Activated CD4-positive, CD25-positive, alpha-beta regulatory T cell treated with anti-CD3 and anti-CD28 coated beads, Interleukin-2, amount 50 U/mL, for 16 hours (primary cell): Measurements from ENCODE around the gene SMG1.
"Not testable (repeated sequence)": the region's sequence is repeated elsewhere in the genome, so short reads cannot be mapped to it uniquely, and the experiment has no call there.

Source experiments
- DNase-seq: peaks from one replicate; pipeline ENCODE4 v3.0.0-alpha.2; 2020; ENCODE audit warnings: low read depth, low spot score

SMG1 gene

DNA sequence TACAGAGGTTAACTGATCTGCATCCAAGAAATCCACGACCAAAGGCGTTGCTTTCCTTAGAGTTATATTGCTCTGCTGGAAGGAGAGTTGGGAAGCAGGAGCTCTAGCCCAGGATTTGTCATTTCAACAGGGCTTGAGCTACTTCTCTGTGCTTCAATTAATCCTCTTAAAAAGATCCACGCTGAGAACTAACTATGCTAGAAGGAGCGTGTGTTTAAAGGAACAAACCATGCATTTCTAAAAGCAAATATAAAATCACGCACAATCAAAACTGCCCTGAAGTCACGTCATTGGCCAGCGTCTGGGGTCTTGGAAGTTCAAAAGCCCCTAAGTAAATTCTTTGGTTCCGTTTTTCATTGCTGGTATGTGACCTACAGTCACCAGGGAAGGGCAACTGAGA lies 125.9 kb downstream of the SMG1 start:
- no peak for DNase-seq

DNA sequence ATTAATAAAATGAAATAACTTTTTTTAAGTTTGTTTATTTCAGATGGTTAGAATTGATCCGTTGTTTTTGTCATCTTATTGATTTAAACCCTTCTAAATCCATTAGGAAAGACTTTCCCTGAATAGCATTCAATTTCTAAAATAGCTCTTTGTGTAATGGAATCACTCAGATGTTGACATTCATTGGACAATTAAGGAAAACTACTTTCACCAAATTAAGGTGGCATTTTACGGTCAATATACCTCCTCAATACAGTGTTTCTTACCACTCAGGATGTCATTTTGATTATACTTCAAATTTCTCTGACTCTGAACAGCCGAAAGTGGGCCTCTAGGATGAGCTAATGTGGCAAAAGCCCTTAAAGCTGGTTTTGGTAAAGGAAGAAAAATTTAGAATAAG lies 126.7 kb downstream of the SMG1 start:
- DNase-seq: no peak

DNA sequence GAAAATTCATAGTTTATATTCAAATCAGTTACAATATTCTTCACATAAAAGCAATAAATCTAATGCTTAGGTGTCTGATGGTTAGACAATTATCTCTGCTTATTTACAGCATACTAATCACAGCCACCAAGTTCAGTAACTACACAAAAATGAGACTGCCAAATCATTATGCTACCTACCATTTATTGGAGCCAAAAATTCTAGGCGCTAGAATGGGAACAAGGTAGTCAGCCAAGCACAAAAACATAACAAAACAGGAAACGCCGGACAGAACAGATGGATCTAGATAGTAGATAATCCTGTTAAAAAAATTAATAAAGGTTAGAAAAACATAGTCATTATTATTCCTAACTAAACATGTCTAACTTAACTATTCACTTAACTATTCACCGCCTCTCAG lies 128.5 kb downstream of the SMG1 start:
- no peak for DNase-seq

DNA sequence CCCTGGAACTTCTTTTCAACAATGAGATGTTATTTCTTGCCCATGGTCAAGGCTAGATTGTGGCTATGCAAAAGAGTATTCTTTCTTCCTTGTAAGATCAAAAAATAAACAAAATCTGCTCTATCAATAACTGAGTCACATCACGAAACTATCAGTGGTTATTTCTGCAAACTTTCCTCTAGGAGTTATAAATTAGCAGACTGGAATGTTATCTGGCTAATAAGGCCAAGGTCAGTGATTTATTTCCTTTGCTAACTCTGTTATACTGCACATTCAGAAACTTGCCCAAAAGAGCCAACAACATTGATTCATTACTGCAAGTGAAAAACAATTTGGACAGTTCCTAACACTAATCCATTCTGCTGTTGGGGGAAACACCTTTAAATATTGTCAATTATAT lies 129.8 kb downstream of the SMG1 start:
- no peak for DNase-seq

DNA sequence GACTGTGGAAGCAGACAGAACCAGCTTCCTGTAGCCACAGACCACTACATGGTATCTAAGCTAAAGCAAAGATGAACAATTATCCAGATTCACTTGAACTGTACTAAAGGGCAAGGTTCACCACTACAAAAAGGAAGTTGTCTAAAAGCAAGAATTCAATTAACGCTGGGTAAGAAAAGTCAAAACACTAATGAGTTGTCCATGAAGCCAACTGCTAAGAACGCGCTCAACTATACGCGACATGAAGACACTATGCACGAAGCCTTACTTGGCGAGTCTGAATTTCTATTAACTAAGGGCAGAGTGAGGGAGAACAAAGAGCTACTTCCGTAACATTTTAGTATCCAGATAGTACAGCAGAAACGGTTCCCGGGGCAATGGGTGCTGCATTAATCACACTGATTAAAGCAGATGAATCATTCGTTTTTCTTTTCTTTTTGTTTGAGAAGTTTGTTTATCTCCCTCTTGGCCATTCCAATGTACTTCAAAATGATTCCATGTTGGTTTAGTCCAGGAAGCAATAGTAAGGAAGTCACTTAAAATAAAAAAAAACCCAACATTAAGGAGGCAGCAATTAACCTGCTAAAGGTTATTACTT lies 133.3 kb downstream of the SMG1 start:
- no peak for DNase-seq

DNA sequence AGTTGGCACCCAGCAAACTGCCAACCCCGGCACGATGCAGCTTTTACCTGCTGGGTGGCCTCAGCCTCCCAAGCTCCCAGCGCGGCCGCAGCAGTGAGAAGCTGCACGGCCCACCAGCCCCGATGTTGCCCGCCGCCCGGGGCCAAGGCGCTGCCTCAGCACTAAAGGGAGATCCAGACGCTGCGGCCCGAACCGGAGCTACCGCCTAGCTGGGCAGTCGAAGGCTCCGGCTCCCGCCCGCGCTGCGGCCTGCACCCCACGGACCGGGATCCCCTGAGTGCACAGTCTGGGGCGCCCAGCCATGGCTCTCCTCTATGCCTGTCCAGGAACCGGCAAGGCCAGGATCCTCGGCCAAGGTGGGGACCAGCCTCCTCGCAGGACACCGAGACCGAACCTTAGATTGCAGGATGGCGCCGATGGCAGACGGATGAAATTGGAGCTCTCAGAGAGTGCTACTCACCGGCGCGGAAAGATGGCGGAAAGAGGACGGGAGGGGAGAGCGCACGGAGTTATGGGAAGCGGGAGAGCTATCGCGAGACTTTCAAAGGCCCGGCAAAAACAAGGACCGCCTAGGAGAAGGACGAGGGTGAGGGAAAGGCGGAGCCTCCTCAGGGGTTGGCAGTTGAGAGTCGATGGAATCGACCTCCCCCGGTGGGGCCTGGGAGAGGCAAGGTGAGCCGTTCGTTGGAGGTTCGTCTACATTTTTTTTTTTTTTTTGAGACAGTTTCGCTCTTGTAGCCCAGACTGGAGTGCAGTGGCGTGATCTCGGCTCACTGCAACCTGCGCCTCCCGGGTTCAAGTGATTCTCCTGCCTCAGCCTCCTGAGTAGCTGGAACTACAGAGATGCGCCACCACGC lies 136.1 kb downstream of the SMG1 start, which contains the start of gene RPS15A:
TSS of gene RPS15A (minus strand) at position 485 of the 857 bp plus-strand sequence. CDS start 1,221 bp downstream, outside the sequence.
- peak; percentile 86 for DNase-seq

DNA sequence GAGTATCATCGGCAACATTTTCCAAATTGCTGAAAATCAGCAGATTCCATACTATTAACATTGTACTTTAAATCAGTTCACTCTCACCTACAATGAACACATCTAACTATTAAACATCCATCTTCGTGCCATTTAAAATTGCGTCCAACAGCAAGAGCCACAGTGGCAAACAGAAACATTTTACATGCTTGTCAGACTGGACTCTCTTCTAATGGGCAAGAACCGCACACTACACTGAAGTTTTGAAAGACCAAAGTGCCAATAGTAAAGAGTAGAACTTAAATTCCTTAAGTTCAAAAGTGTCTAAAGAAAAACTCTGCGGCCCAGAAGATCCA lies 136.7 kb downstream of the SMG1 start:
- DNase-seq: no peak

DNA sequence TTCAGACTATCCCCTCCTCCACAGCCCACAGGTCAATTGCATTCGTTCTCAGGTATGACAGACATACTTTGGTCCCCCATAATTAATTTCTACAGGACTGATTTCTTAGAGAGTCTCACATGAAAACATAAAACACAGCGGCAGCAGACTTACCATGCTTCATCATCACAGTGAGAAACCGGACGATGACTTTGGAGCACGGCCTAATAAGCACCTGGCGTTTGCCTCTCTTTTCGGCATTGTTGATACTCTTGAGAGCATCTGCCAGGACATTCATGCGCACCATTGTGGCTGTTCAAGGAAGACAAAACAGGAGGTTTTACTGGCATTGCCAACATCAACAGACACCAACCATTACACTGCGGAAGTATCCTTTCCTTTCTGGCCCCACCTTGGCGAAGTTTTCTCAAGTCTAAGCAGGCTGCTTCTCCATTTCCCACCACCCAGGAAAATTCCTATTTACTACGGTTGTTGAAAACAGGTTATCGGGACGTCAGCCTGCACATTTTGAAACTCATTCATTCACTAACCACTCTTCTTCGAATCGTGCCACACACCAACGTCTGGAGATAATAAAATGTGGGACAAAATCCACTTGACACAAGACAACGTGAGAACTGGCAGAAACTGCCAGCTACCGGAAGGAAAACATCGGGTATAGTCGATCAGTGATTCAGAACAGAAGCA lies 137.2 kb downstream of the SMG1 start:
- DNase-seq: no peak

DNA sequence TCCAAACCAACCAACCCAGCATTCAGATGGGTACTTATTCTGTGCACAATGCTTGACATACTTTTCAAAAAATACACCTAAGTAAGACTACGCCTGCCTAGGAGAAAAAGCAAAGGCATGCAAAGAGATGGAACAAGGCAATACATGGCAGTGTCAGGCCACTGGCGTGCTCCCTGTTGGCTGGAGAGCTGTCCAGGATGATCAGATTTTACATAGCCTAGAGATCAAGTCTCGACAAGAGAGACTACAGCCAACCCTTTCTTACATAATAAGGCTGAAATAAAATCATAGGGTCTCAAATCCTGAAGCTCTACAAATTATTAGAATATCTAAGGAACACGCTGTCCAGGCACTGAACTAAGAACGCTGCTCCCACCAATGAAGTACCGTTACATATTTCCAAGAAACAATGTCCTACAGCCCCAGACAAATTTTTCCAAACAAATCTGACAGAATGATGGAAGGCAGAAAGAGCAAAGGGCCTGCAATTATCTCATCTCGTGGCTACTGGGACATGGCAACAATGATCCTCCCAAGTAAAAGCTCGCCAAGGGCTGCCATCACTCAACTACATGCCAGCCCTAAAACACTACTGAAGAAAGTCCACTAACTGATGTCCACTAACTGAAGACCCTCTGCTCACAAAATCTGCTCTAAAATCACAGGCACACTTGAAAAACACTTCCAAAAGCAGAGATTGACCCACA lies 141.1 kb downstream of the SMG1 start:
- no peak for DNase-seq

DNA sequence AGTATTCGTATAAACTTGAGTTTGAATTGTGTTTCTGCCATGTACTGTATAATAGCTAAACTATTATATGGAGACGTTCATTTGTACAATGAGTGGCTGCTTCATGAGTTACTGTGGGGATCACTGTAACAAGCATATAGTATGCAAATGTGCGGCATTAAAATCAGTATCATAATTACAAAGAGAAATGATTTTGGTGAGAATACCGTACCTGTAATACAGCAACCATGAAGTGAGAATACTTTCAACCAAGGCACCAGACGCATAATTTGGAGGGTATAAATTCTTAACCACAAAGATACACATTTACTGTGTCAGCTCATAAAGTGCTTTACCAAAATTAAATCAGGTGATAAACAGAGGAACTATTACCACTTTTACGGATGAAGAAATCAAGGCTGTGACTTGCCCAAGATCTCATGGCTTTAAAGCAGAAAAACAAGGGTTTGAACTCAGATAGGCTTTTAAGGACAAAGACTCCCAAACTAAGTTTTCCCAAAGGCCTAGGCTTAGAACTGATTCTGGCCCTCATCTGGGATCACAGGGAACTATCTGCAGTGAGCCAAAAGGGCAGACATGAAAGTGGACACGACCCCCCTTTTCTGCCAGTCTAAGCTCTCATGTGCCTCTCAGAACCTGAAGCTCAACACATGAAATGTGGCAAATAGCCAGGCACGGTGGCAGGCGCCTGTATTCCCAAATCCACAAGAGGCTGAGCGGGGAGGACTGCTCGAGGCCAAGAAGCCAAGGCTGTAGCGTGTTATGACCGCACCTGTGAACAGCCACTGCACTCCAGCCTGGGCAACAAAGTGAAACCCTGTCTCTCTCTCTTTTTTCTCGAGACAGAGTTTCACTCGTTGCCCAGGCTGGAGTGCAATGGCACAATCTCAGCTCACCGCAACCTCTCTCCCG lies 142.5 kb downstream of the SMG1 start:
- DNase-seq: no peak

DNA sequence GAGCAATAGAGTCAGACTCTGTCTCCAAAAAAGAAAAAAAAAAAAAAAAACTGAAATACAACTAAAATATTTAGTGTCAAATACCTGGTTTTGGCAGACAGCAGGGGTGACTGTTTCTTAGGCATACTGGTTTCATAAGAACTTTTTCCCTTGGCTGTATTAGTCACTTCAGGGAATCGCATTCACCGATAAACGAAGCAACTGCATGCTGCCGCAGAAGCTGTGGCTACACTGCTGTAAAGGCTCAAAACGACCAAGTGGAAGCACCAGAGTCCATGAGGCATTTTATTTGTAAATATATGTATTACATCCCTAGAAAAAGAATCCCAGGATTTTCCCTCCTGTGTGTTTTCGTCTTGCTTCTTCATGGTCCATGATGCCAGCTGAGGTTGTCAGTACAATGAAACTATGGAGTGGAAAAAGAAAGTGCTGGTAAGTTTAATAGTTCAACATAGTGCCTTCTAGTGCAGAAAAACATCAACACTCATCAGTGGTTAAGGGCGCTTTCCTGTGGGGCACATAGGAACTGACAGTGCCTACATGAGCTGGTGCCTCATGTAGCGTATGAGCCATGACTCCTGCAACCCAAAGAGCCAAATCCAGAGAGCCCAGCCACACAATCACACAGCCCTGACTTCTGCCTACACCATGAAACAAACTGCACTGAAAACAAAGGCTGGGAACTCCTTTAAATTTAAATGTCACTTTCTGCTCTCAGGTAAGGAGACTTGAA lies 143.3 kb downstream of the SMG1 start:
- DNase-seq: no peak

DNA sequence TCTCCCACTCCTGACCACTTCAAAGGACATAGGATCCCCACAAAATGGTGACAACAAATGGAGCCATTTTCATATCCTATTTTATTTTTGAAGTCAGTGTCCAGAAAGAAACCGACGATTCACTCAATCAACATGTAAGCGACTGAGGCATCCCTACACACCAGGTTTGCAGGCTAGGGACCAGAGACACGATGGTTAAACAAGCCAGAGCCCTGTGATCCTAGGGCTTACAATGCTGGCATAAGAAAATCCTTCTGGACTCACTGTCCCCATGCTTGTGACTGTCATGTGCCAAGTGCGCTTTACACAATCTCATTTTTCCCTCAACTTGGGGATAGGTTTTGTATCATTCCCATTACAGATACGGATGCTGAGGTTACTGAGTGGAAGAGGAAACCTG lies 145.0 kb downstream of the SMG1 start:
- not testable (repeated sequence) for DNase-seq

DNA sequence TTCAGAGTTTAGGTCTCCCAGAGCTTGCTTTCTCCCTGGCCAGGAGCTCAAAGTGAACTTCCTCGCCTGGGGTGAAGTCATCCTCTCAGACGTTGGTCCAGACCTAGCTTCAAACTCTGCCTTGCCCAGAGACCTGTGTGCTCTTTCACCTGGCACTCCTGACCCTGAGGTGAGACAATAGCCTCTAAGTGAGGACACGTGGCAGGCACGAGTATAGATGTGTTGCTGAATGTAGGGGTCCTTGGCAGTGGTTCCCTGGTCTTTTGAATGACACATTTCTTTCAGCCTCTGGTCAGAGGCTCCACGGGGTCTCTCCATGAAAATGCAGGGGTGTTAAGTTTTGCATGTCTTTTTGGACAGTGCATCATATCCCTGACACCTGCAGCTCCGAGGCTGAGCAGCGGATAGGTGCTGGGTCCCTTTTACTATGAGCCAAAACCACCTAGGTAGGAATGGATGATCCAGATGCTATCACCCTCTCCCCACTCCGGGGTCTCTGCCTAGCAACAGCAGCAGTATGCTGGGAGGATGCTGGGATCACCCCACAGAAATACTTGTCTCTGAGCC lies 145.7 kb downstream of the SMG1 start:
- DNase-seq: not testable (repeated sequence)

DNA sequence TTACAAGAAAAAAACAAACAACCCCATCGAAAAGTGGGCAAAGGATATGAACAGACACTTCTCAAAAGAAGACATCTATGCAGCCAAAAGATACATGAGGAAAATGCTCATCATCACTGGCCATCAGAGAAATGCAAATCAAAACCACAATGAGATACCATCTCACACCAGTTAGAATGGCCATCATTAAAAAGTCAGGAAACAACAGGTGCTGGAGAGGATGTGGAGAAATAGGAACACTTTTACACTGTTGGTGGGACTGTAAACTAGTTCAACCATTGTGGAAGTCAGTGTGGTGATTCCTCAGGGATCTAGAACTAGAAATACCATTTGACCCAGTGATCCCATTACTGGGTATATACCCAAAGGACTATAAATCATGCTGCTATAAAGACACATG lies 148.5 kb downstream of the SMG1 start:
- not testable (repeated sequence) for DNase-seq

DNA sequence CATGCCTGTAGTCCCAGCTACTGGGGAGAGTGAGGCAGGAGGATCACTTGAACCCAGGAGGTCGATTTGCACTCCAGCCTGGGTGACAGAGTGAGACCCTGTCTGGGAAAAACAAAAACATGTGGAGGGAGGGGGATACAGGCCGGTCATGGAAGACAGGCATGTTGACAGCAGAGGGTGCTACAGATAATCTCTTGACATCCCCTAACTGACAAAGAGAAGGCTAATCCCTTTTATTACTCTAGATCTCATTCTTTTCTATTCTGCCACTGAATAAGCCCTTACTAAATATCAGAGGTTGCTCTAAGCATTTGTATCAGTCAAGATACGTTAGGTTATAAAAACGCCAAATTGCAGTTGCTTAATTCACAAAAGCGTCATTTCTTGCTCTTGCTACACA lies 149.9 kb downstream of the SMG1 start:
- not testable (repeated sequence) for DNase-seq

DNA sequence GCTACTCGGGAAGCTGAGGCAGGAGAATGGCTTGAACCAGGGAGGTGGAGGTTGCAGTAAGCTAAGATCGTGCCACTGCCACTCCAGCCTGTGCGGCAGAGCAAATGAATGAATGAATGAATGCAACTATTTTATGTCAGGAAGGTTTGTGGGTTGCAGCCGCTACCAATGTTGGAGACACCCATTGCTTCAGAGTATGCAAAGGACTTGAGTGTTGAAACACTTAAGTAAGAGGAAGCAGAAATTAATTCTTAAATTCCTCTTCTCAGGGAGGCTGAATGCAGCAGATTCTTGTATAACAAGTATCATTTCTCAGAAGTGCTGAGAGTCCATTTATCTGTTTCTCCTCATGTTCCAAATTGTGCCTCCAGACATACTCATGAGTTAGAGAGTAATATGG lies 151.6 kb downstream of the SMG1 start:
- not testable (repeated sequence) for DNase-seq

DNA sequence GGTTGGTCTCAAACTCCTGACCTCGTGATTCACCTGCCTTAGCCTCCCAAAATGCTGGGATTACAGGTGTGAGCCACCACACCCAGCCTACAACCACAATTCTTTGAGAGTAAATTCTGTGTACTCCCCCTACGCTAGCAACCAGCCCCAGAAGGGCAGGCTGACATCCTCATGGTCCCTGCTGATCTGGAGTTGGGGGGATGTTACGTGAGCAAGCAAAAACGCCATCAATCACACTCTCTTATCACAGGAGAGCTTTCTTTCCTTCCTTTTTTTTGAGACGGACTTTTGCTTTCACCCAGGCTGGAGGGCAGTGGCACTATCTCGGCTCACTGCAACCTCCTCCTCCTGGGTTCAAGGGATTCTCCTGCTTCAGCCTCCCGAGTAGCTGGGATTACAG lies 154.0 kb downstream of the SMG1 start:
- not testable (repeated sequence) for DNase-seq

DNA sequence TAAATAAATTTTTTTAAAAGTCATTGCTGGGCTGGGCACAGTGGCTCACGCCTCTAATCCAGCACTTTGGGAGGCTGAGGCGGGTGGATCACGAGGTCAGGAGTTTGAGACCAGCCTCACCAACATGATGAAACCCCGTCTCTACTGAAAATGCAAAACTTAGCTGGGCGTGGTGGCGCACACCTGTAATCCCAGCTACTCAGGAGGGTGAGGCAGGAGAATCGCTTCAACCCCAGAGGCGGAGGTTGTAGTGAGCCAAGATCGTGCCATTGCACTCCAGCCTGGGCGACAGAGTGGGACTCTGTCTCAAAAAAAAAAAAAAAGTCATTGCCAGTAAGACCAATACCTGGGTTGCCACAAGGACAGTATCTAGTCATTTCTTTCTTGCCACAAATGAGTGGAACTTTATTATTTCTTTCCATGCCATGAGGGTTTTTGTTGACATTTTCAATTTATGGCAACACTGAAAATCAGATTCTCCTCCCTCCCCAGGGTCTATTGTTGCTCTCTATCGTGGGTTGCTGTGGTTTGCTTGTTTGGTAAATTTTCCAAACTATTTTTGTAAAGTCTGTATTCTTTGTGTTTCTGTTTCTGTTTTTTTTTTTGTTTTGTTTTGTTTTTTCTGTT lies 155.8 kb downstream of the SMG1 start:
- not testable (repeated sequence) for DNase-seq

DNA sequence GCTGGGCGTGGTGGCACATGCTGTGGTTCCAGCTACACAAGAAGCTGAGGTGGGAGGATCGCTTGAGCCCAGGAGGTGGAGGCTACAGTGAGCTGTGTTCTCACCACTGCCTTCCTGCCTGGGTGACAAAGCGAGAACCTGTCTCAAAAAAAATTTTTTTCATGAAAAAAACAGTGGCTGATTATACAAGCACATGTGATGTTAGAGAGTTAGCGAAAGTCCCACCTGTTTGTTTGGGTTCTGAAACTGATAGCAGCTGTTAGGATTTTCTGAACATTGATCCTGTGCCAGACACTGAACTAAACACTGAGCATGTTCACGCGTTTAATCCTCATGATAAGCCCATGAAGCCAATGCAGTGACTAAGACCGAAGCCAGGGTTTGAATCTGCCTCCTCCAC lies 159.0 kb downstream of the SMG1 start:
- DNase-seq: not testable (repeated sequence)
